Karpas-422 (cell line): ENCODE data around the gene HASPIN. TPM values are rescaled to one million over a fixed set of nuclear protein-coding genes. Genes with fewer than 3 reads are reported as not detected.

Source experiments
- DNase-seq: peaks from one replicate; pipeline ENCODE4 v3.0.0-alpha.2; 2015
- H2AFZ ChIP-seq: fragments of 200-600 bp; sonication (generic); 2 replicates; pipeline ENCODE4 v1.6.1; 2014; ENCODE audit warnings: antibody characterized with exemption, low read length, mixed read lengths
- H3K27ac ChIP-seq: fragments of 200-600 bp; sonication (generic); 2 replicates; pipeline ENCODE4 v1.5.1; 2014; ENCODE audit warnings: mild to moderate bottlenecking, low read length, moderate library complexity
- H3K27me3 ChIP-seq: fragments of 200-600 bp; sonication (generic); 2 replicates; pipeline ENCODE4 v1.6.1; 2014; ENCODE audit warnings: low read length, mixed read lengths
- H3K36me3 ChIP-seq: fragments of 200-600 bp; sonication (generic); 2 replicates; pipeline ENCODE4 v1.6.1; 2014; ENCODE audit warnings: low read length, mixed read lengths; ENCODE audit not compliant: insufficient read depth
- H3K4me1 ChIP-seq: fragments of 200-600 bp; sonication (generic); 2 replicates; pipeline ENCODE4 v1.6.1; 2014; ENCODE audit warnings: mild to moderate bottlenecking, low read length, mixed read lengths
- H3K4me2 ChIP-seq: fragments of 200-600 bp; sonication (generic); 2 replicates; pipeline ENCODE4 v1.6.1; 2014; ENCODE audit warnings: low read length, low read depth, mild to moderate bottlenecking; ENCODE audit not compliant: poor library complexity, severe bottlenecking
- H3K4me3 ChIP-seq: fragments of 200-600 bp; sonication (generic); 2 replicates; pipeline ENCODE4 v1.5.1; 2014; ENCODE audit warnings: mild to moderate bottlenecking, antibody characterized with exemption, low read length, mixed read lengths
- H3K79me2 ChIP-seq: fragments of 200-600 bp; sonication (generic); 2 replicates; pipeline ENCODE4 v1.6.1; 2014; ENCODE audit warnings: mild to moderate bottlenecking, low read length, mixed read lengths
- H3K9ac ChIP-seq: fragments of 200-600 bp; sonication (generic); 2 replicates; pipeline ENCODE4 v1.6.0; 2014; ENCODE audit warnings: low read length
- H3K9me2 ChIP-seq: fragments of 200-600 bp; sonication (generic), shearing (Covaris generic); replicated peaks from 2 replicates; pipeline ENCODE4 v1.6.0; 2014; ENCODE audit warnings: mild to moderate bottlenecking, low read length, moderate library complexity; ENCODE audit not compliant: insufficient read depth
- H3K9me3 ChIP-seq: fragments of 300-700, 200-600 bp; sonication (generic); 2 replicates; pipeline ENCODE4 v1.6.1; 2014; ENCODE audit warnings: low read length, mixed read lengths
- H4K20me1 ChIP-seq: fragments of 200-600 bp; sonication (generic); 2 replicates; pipeline ENCODE4 v1.6.1; 2014; ENCODE audit warnings: mild to moderate bottlenecking, antibody characterized with exemption, low read length, low read depth; ENCODE audit not compliant: insufficient read depth
- total RNA-seq: library from RNA; depleted of rRNA; stranded (reverse); fragments of >200 nt; shearing (Covaris generic); gene quantifications from 2 replicates; pipeline ENCODE4 v1.2.3, GENCODE V29; 2014; ENCODE audit warnings: low replicate concordance

The HASPIN gene
- total RNA-seq, 1 experiment from 2014 or later: 20.3 TPM

DNA sequence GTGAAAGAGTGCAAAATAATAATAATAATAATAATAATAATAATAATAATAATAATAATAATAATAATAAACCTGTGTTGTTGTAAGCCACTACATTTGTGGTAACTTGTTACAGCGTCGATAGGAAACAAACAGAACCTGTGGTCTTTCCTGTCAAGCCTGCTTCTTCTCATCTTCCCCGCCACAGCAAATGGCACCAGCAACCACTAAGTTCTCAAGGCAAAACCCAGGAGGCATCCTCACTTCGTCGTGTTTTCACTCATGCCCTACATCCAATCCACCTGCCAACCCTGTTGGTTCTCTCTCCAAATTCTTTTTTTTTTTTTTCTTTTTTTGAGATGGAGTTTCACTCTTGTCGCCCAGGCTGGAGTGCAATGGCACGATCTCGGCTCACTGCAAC lies 43.1 kb downstream of the HASPIN start:
- Histone ChIP-seq H3K9me2 (no peaks in the 10 kb centered on the region), H4K20me1 (no peaks in the 10 kb centered on the region), H3K4me3 (no peak overlapping the region), H3K36me3 (no peaks in the 10 kb centered on the region), H2AFZ (no peak overlapping the region), H3K27ac (no peak overlapping the region), H3K4me1 (no peaks in the 10 kb centered on the region), H3K9ac (no peak overlapping the region), H3K4me2 (no peak overlapping the region), H3K27me3 (no peaks in the 10 kb centered on the region), H3K9me3 (no peaks in the 10 kb centered on the region), H3K79me2 (no peaks in the 10 kb centered on the region)
- DNase-seq: no peak

DNA sequence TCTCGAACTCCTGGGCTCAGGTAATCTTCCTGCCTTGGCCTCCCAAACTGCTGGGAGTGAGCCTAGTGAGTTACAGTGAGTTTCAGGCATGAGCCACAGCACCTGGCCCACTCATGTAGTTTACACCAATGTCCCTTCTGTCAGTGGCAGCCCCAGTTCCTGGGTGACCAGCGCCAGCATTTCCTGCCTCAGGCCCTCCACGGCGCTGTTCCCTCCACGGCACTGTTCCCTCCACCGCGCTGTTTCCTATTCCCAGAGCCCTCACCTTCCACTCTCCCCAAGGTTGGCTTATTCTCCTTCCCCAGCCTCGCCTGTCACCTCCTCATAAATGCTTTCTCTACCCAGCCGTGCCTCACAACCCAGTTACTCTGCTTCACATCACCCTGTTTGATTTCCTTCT lies 44.6 kb downstream of the HASPIN start:
- H3K79me2 ChIP-seq: no peaks in the 10 kb centered on the region
- DNase-seq: no peak

DNA sequence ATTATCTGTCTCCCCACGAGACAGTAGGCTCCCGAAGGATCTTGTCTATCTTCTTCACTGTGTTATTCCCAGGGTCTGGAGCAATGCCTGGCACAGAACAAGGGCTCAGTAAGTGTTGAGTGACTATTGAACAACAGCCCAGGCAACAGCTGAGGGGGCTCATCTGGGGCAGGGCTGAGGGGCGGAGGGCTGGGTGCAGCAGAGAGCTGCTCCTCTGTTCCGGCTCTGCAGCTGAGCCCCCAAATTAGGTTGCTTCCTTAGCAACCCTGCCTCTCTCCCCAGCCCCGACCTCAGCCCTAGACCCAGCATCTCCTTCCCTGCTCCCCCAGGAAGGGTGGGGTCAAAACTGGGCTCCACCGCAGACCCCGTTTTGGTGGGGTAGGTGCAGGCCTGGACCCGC lies 45.1 kb downstream of the HASPIN start:
- H3K4me1 ChIP-seq: no peaks in the 10 kb centered on the region
- H3K79me2 ChIP-seq: no peaks in the 10 kb centered on the region
- H3K4me2 ChIP-seq: no peak overlapping the region
- no peak overlapping the region for H2AFZ ChIP-seq
- no peaks in the 10 kb centered on the region for H3K9me2 ChIP-seq
- H3K27ac ChIP-seq: no peak overlapping the region
- no peak overlapping the region for H3K4me3 ChIP-seq
- no peak overlapping the region for H3K9ac ChIP-seq
- H3K36me3 ChIP-seq: no peaks in the 10 kb centered on the region
- no peaks in the 10 kb centered on the region for H3K27me3 ChIP-seq
- H3K9me3 ChIP-seq: no peaks in the 10 kb centered on the region
- no peaks in the 10 kb centered on the region for H4K20me1 ChIP-seq
- DNase-seq: no peak

More for the DNA sequence above, 44.6 kb downstream of the HASPIN start:
- H3K27ac ChIP-seq: no peak overlapping the region
- no peaks in the 10 kb centered on the region for H3K9me3 ChIP-seq
- no peak overlapping the region for H3K4me3 ChIP-seq
- H3K4me2 ChIP-seq: no peak overlapping the region
- H3K9ac ChIP-seq: no peak overlapping the region
- H2AFZ ChIP-seq: no peak overlapping the region
- no peaks in the 10 kb centered on the region for H3K36me3 ChIP-seq
- H3K27me3 ChIP-seq: no peaks in the 10 kb centered on the region
- no peaks in the 10 kb centered on the region for H4K20me1 ChIP-seq
- no peaks in the 10 kb centered on the region for H3K4me1 ChIP-seq
- no peaks in the 10 kb centered on the region for H3K9me2 ChIP-seq

DNA sequence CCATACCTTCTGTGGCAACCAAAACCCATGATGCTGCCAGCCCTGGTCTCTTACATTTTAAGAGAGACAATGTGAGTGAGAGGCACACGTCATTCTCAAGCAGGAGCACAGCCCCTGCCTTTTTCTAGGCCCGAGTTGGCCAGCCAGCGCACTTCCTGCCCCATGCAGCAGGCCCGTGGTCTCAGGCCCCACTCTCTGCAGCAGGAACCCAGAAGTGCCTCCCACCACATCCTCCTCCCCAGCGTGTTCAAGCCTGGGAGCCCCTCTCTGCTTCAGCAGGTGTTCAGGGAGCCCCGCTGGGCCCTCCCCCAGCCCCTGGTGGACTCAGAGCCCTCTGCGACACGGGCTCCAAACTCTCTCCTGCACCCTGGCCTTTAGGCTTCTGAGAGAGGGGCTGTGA lies 46.8 kb downstream of the HASPIN start:
- no peaks in the 10 kb centered on the region for H3K9me2 ChIP-seq
- H3K27me3 ChIP-seq: no peaks in the 10 kb centered on the region
- H3K4me2 ChIP-seq: no peak overlapping the region
- H3K36me3 ChIP-seq: no peaks in the 10 kb centered on the region
- DNase-seq: no peak
- no peak overlapping the region for H3K4me3 ChIP-seq
- H3K9me3 ChIP-seq: no peaks in the 10 kb centered on the region
- no peaks in the 10 kb centered on the region for H4K20me1 ChIP-seq
- no peaks in the 10 kb centered on the region for H3K79me2 ChIP-seq
- H3K9ac ChIP-seq: no peak overlapping the region
- no peak overlapping the region for H3K27ac ChIP-seq
- H2AFZ ChIP-seq: no peak overlapping the region
- H3K4me1 ChIP-seq: no peaks in the 10 kb centered on the region

- H2AFZ ChIP-seq: no peak overlapping the region
- no peak overlapping the region for H3K4me3 ChIP-seq
- no peaks in the 10 kb centered on the region for H3K4me1 ChIP-seq
- no peaks in the 10 kb centered on the region for H3K36me3 ChIP-seq
- H3K9ac ChIP-seq: no peak overlapping the region
- no peaks in the 10 kb centered on the region for H3K9me3 ChIP-seq
- no peak overlapping the region for H3K4me2 ChIP-seq
- no peak for DNase-seq
- H3K9me2 ChIP-seq: no peaks in the 10 kb centered on the region
- H4K20me1 ChIP-seq: no peaks in the 10 kb centered on the region
- H3K79me2 ChIP-seq: no peaks in the 10 kb centered on the region
- no peak overlapping the region for H3K27ac ChIP-seq
- H3K27me3 ChIP-seq: no peaks in the 10 kb centered on the region
Observed at GRCh38 chr17:3771140-3771539, 47.4 kb downstream of the HASPIN start.

DNA sequence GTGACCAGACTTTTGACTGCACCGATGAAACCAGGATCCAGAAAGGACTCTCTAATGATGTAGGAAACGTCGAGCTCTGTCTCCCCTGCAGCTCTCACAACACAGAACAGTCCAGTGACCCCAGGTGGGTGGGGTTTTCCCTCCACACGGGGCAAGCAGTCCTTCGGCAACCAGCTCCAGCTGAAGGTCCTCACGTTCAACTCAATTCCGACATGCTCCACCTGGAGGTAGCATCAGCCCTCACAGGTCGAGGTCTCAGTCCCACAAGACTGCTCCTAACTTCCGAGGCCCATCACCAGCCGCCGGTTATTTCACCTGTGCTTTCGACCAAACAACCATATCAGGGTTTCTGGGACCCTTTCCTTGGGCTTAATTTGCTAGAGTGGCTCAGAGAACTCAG lies 49.1 kb downstream of the HASPIN start:
- Histone ChIP-seq H3K9me2 (no peaks in the 10 kb centered on the region), H3K79me2 (no peaks in the 10 kb centered on the region), H3K4me1 (no peaks in the 10 kb centered on the region), H3K4me3 (no peak overlapping the region), H3K27me3 (no peaks in the 10 kb centered on the region), H3K27ac (no peak overlapping the region), H3K9ac (no peak overlapping the region), H3K4me2 (no peak overlapping the region), H3K36me3 (no peaks in the 10 kb centered on the region), H2AFZ (no peak overlapping the region), H3K9me3 (no peaks in the 10 kb centered on the region), H4K20me1 (no peaks in the 10 kb centered on the region)
- no peak for DNase-seq

GRCh38 chr17:3773511-3773910 lies 49.8 kb downstream of the HASPIN start:
- Histone ChIP-seq H4K20me1 (no peaks in the 10 kb centered on the region), H3K4me2 (no peak overlapping the region)

GRCh38 chr17:3773966-3774365 lies 50.3 kb downstream of the HASPIN start:
- no peaks in the 10 kb centered on the region for H4K20me1 ChIP-seq
- H3K36me3 ChIP-seq: no peaks in the 10 kb centered on the region
- DNase-seq: no peak
- no peaks in the 10 kb centered on the region for H3K79me2 ChIP-seq
- H3K4me3 ChIP-seq: no peak overlapping the region
- H2AFZ ChIP-seq: no peak overlapping the region
- H3K9me3 ChIP-seq: no peaks in the 10 kb centered on the region
- no peaks in the 10 kb centered on the region for H3K27me3 ChIP-seq
- H3K4me2 ChIP-seq: no peak overlapping the region
- no peaks in the 10 kb centered on the region for H3K9me2 ChIP-seq
- H3K27ac ChIP-seq: no peak overlapping the region
- H3K4me1 ChIP-seq: no peaks in the 10 kb centered on the region
- H3K9ac ChIP-seq: no peak overlapping the region

More at GRCh38 chr17:3773511-3773910, 49.8 kb downstream of the HASPIN start:
- Histone ChIP-seq H3K9ac (no peak overlapping the region), H3K9me3 (no peaks in the 10 kb centered on the region), H3K4me3 (no peak overlapping the region), H3K36me3 (no peaks in the 10 kb centered on the region), H3K79me2 (no peaks in the 10 kb centered on the region), H3K27ac (no peak overlapping the region), H2AFZ (no peak overlapping the region), H3K9me2 (no peaks in the 10 kb centered on the region), H3K27me3 (no peaks in the 10 kb centered on the region), H3K4me1 (no peaks in the 10 kb centered on the region)
- no peak for DNase-seq
